GM15510 (cell line): ENCODE data around the gene C19orf12.

ENCODE experiments used
- POLR2A ChIP-seq: IDR thresholded peaks from 3 replicates; pipeline ENCODE4 v1.6.1; 2011; ENCODE audit warnings: borderline replicate concordance; ENCODE audit not compliant: insufficient read length; ENCODE audit errors: extremely low read depth

The C19orf12 gene

GRCh38 chr19:29745253-29745652, 30.2 kb upstream of the C19orf12 start:
- TF ChIP-seq POLR2A: no peak

DNA sequence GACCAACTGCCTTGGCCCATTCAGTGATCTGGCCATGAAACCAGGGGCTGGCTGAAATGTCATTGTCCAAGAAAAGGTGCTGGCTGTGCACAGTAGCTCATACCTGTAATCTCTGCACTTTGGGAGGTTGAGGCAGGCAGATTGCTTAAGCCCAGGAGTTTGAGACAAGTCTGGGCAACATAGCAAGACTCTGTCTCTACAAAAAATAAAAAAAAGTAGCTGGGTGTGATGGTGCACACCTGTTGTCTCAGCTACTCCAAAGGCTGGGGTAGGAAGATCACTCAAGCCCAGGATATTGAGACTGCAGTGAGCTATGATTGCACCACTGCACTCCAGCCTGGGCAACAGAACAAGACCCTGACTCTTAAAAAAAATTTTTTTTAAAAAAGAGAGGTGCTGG, 28.6 kb upstream of the C19orf12 start:
- TF ChIP-seq POLR2A: no peak

DNA sequence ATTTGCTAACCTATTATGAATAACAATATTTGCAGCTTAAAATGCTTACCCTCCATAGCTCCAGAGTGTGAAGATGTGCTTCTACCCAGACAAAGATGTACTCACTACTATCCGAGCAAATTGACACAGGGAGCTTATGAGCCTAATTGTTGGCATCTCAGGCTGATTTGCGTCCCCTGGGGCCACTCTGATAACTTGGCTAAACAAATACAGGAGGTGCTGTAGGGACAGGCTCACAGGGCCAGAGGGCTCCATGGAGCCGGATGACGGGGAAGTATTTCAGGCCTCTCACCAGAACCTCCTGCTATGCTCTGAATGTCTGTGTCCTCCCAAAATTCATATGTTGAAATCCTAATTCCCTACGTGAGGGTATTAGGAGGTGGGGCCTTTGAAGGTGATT, 26.7 kb upstream of the C19orf12 start:
- TF ChIP-seq POLR2A: no peak

DNA sequence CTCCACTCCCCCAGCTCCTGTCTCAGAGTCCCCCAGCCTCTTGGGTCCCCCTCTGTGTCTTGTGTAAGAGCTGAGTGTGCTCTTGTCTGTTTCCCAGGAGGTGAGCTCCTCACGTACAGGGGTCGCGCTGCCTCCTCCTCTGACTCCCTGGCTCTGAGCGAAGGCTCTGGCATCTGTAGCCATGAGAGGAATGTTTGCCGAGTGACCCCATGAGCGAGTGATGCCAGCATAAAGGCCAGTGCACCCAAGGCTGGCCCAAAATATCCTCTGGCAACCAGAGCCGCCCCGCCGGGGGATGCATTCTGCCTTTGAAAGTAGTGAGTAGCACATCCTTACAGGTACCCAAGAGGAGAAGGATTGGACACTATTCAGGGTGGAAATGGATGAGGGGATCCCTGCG, 26.2 kb upstream of the C19orf12 start:
- no peak for TF ChIP-seq POLR2A

DNA sequence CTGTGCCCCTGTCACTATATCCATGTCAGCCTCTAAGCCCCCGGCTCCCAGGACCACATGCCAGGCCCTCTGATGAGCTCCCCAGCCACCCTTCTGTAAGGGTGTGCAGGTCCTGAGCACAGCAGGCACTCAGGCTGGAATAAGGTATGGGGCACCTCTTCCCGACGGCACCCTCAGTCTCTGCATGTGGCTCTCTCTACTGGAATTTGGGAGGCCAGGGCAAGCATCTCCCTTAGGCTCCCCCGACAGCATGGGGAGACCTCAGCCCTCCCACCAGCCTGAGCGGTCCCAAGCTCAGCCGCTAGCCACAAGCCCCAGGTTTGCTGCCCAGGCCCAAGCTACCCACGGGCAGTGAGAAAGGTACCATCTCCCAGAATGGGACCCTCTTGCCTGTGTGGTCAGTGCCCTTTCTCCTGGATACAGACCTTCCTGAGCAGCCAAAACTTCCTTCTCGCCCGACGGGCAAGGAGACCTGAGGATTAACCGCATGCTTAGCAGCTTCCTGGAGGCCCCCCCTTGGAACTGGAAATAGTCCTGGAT, 22.5 kb upstream of the C19orf12 start:
- TF ChIP-seq POLR2A: no peak

GRCh38 chr19:29735829-29736228, 20.8 kb upstream of the C19orf12 start:
- no peak for TF ChIP-seq POLR2A

DNA sequence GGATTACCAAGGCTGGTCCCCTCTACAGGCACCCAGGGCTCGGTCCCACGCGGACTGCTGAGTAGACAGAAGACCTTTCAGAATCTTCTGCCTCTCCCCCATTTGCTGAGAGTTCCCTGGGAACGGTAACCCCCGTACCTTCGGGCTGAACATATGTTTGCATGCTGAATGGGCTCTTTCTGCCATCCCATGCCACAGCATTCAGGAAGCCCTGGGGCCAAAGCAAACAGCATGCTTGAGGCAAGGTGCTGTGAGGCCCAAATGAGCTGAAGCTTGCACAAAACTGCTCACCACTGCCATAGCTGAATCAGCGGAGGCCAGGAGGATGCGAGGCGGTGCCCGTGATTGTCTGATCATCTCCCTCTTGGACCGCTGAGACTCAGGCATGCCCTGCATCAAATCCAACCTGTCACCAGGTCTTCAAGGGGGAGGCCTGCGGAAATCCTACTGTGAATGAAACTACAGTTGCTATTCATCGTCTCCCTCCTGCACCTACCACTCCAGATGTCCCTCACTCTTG, 16.3 kb upstream of the C19orf12 start:
- TF ChIP-seq POLR2A: no peak

GRCh38 chr19:29727906-29728305, 12.8 kb upstream of the C19orf12 start:
- no peak for TF ChIP-seq POLR2A

GRCh38 chr19:29724746-29725145, 9.7 kb upstream of the C19orf12 start:
- no peak for TF ChIP-seq POLR2A

DNA sequence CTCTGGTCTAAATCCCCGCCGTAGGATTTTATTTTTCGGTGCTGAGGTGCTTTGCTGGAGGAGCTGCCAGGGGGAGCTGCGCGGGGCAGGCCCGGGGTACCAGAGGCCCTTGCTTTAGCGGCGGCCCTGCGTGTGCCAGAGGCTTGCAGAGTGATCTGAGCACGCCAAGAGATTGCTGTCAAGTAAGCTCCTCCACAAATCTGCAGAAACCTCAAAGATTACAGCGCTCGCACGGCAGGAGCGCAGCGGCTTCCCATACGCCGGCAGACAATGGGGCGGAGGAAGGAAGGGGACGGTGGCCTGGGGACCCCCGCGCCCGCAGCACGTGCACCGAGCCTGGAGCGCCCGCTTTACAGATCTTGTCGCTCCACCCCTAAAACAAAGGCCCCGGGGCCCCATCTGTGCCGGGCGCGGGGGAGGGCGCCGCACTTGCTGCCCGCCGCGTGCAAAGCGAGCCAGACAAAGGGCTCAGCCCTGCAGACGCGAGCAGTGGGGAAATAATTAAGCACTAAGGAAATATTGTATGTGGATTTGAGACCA, 9.1 kb upstream of the C19orf12 start:
- no peak for TF ChIP-seq POLR2A

DNA sequence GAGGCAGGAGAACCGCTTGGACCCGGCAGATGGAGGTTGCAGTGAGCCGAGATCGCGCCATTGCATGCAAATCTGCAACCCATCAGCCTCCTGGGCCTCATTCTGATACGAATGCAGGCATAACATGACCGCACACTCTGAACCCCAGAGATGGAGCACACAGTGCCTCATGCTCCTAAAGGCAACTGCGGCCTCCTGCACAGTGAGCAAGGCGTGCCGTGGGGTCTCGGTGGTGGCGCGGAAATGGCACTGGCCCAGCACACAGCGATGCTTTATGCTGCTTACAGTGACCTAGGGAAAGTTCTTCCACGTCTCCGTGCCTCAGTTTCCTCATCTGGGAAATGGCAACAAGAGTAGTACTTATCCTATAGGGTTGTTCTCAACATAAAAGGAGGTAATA, 2.0 kb upstream of the C19orf12 start:
- TF ChIP-seq POLR2A: no peak

DNA sequence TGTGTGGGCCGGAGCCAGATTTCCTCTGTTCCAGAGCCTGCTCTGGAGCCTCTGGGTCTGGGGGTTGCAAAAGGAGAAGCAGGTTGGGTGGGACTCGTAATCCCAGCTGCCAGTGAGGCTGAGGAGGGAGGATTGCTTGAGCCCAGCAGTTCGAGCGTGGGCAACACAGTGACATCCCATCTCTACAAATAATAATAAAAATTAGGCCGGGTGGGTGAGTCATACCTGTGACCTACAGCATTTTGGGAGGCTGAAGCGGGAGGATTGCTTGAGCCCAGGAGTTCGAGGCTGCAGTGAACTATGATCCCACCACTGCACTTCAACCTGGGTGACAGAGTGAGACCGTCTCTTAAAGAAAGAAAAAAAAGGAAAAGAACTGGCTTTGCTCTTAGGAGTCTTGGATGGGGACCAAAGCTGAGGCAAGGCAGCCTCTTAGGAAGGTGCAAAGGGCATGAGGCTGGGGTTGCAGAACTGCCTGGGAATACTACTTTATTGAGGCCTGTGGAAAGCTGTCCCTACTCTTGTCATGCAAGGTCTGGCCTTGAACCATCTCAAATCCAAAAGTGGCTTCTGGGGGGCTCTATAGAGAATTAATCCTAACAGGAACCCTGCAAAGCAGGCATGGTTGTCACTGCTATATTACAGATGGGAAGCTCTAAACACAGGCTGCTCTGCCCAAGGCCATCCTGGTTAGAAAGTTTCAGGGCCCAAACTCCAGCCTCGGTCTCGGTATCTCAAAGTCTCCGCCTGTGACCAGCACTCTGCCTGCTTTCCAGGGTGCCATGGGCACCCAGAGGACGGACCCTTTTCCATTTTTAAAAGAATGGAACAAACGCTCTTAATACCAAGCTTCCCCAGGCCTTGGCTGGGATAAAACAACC, 880 bp upstream of the C19orf12 start:
- no peak for TF ChIP-seq POLR2A

- TF ChIP-seq POLR2A: no peak
These were observed 599 bp downstream of the C19orf12 start for GRCh38 chr19:29714371-29714952.

- no peak for TF ChIP-seq POLR2A
These were observed 2.1 kb downstream of the C19orf12 start for GRCh38 chr19:29712744-29713516.

GRCh38 chr19:29711584-29712132, 3.4 kb downstream of the C19orf12 start:
- TF ChIP-seq POLR2A: no peak
